ENCODE data around the gene BHLHE40. TPM values are rescaled to one million over a fixed set of nuclear protein-coding genes. Genes with fewer than 3 reads are reported as not detected.
A peak's percentile ranks its signal among the peaks of the same experiment; 100 is the strongest.

Gene BHLHE40
- total and polyA plus RNA-seq, 10 of the 15 experiments (the other 5 are each of a cell fraction or from before 2014, with no cell fraction given): 25.2 to 106 (median 51.4) TPM

- TF ChIP-seq ZNF687 (IDR thresholded peaks at IDR 0.05): no peak
- TF ChIP-seq ATF2 (IDR thresholded peaks at IDR 0.05; ENCODE audit: low read length): no peak
- TF ChIP-seq HCFC1 (IDR thresholded peaks at IDR 0.05; ENCODE audit: low read length): no peak
Observed at GRCh38 chr3:5004319-5005152, 25.3 kb downstream of the BHLHE40 start (continued).

GRCh38 chr3:5005367-5005766 lies 26.1 kb downstream of the BHLHE40 start:
- Histone ChIP-seq H3K4me3 (no peak overlapping the region), H2AFZ (ENCODE audit: control insufficient read depth, low read depth, low read length) (no peak overlapping the region), H3K79me2 (ENCODE audit: control insufficient read depth, insufficient read depth, low read length) (no peaks in the 10 kb centered on the region), H3K36me3 (ENCODE audit: control insufficient read depth in 2 of 2, insufficient read depth in 2 of 2, low read length in 1 of 2) (no peaks in the 10 kb centered on the region), H3K4me1 (ENCODE audit: control insufficient read depth, insufficient read depth, low read length) (peaks cover 40% of the 10 kb centered on the region), H3K9ac (ENCODE audit: control insufficient read depth, insufficient read depth, low read length) (no peak overlapping the region), H4K20me1 (ENCODE audit: control insufficient read depth, insufficient read depth) (no peaks in the 10 kb centered on the region), H3K4me2 (ENCODE audit: control insufficient read depth, insufficient read depth) (no peak overlapping the region), H3K9me3 (replicated peaks; ENCODE audit: control insufficient read depth, insufficient read depth, low read length) (no peaks in the 10 kb centered on the region), H3K27me3 (replicated peaks in 1 of 2; ENCODE audit: control insufficient read depth in 2 of 2, insufficient read depth in 2 of 2, low read length in 1 of 2) (no peaks in the 10 kb centered on the region), H3K27ac (ENCODE audit: control insufficient read depth, insufficient read depth) (no peak overlapping the region)
- no peak for TF ChIP-seq HDAC6 (IDR thresholded peaks at IDR 0.05; ENCODE audit: unreplicated experiment)
- TF ChIP-seq BHLHE40 (IDR thresholded peaks at IDR 0.05; ENCODE audit: borderline replicate concordance in 1 of 2, low read depth in 2 of 2, low read length in 1 of 2): 0 out of 4 replicates have a peak, but pooled peaks of 1 of the 2 experiments have one; percentile 10
- TF ChIP-seq CHD1 (IDR thresholded peaks at IDR 0.05; ENCODE audit: low read depth, low read length): no peak
- RAD21 ChIA-PET (ENCODE audit: unreplicated experiment): interaction anchor here (1.1 to 16.6 kb wide), 6 partner anchors 11 to 294 kb away, joined by 3 to 421 read pairs (median 21); partner anchors contain the start of gene BHLHE40
- BruUV-seq (replicated peaks): no TSS peak
- SMC1A ChIA-PET (ENCODE audit: uncharacterized antibody, unreplicated experiment): interaction anchor here (1.4 to 6.1 kb wide), 4 partner anchors 11 to 33 kb away, joined by 4 to 186 read pairs (median 38); partner anchors contain the start of gene BHLHE40
- ATAC-seq: no peak
- WGBS (ENCODE audit: insufficient coverage, insufficient replicate concordance, low lambda C conversion rate, missing lambda C conversion rate): 58% methylated on average over 4 of the region's 4 CpGs
- no peak for DNase-seq (ENCODE audit: low read depth, low spot score)
- intact Hi-C loops (cut with micrococcal nuclease; ENCODE audit: unreplicated experiment) (no loop called here), in situ Hi-C loops (cut with MboI) (no loop called here)
- no peak for FAIRE-seq
- POLR2A ChIA-PET: interaction anchor here (0.8 to 5.8 kb wide), 5 partner anchors 12 to 47 kb away, joined by 4 to 111 read pairs (median 37); partner anchors contain the start of gene BHLHE40
- CTCF ChIA-PET: interaction anchor here (3.0 to 23.1 kb wide), 2 partner anchors 12 to 23 kb away, joined by 18 to 330 read pairs; partner anchors contain the start of gene BHLHE40

Data from GM12878 (cell line).